Mesothelial cell of epicardium (in vitro differentiated cells): ENCODE measurements around the gene QKI. TPM values are rescaled to one million over a fixed set of nuclear protein-coding genes. Genes with fewer than 3 reads are reported as not detected.

ENCODE experiments used
- DNase-seq, 2 experiments: peaks; one replicate each; pipeline ENCODE4 v3.0.0; 2021; ENCODE audit warnings: low spot score in 2 of 2; ENCODE audit not compliant: unreplicated experiment in 2 of 2
- H3K27ac Mint-ChIP-seq: 2 replicates; pipeline ENCODE4 v1.8.0; 2021; ENCODE audit warnings: mixed read lengths
- H3K27me3 Mint-ChIP-seq: 2 replicates; pipeline ENCODE4 v1.8.0; 2021; ENCODE audit warnings: low read depth, mixed read lengths
- H3K36me3 Mint-ChIP-seq: 2 replicates; pipeline ENCODE4 v1.8.0; 2021; ENCODE audit warnings: mixed read lengths
- H3K4me1 Mint-ChIP-seq: 2 replicates; pipeline ENCODE4 v1.8.0; 2021; ENCODE audit warnings: mixed read lengths
- H3K4me3 Mint-ChIP-seq: 2 replicates; pipeline ENCODE4 v1.8.0; 2021; ENCODE audit warnings: mild to moderate bottlenecking, moderate library complexity, mixed read lengths
- H3K9me3 Mint-ChIP-seq: 2 replicates; pipeline ENCODE4 v1.8.0; 2021; ENCODE audit warnings: mixed read lengths
- CTCF ChIP-seq: fragments of 200-600 bp; sonication (generic); IDR thresholded peaks from one replicate; pipeline ENCODE4 v1.5.0; 2021; ENCODE audit warnings: antibody characterized with exemption; ENCODE audit not compliant: unreplicated experiment
- total RNA-seq: library from RNA; stranded (reverse); gene quantifications from 3 replicates; pipeline ENCODE4 v1.2.1, GENCODE V29; 2021

QKI gene
- total RNA-seq, 1 donor from 2014 or later = 133 TPM

- DNase-seq = no peak
- Mint-ChIP-seq H3K27me3 (no peaks in the 10 kb centered on the region), H3K4me3 (no peak overlapping the region), H3K27ac (no peak overlapping the region), H3K4me1 (peaks cover 5% of the 10 kb centered on the region), H3K36me3 (peaks cover 37% of the 10 kb centered on the region), H3K9me3 (peaks cover 5% of the 10 kb centered on the region)
- TF ChIP-seq CTCF = no peak
Measured at GRCh38 chr6:163483107-163483506, 68.6 kb downstream of the QKI start.

GRCh38 chr6:163485388-163485851 is 70.9 kb downstream of the QKI start:
- H3K27me3 Mint-ChIP-seq = no peaks in the 10 kb centered on the region
- H3K4me1 Mint-ChIP-seq = peaks cover 9% of the 10 kb centered on the region
- H3K9me3 Mint-ChIP-seq = peaks cover 5% of the 10 kb centered on the region
- no peak for DNase-seq
- peaks cover 25% of the 10 kb centered on the region for H3K36me3 Mint-ChIP-seq
- TF ChIP-seq CTCF = no peak
- no peak overlapping the region for H3K27ac Mint-ChIP-seq
- no peak overlapping the region for H3K4me3 Mint-ChIP-seq

- Mint-ChIP-seq H3K36me3 (peaks cover 18% of the 10 kb centered on the region), H3K4me3 (no peak overlapping the region), H3K27me3 (no peaks in the 10 kb centered on the region), H3K27ac (no peak overlapping the region), H3K9me3 (peaks cover 5% of the 10 kb centered on the region), H3K4me1 (peaks cover 17% of the 10 kb centered on the region)
- no peak for DNase-seq
- TF ChIP-seq CTCF = no peak
Measured at GRCh38 chr6:163486821-163487220, 72.3 kb downstream of the QKI start.

GRCh38 chr6:163487606-163488005 is 73.1 kb downstream of the QKI start:
- peaks cover 17% of the 10 kb centered on the region for H3K4me1 Mint-ChIP-seq
- H3K4me3 Mint-ChIP-seq = no peak overlapping the region
- no peaks in the 10 kb centered on the region for H3K27me3 Mint-ChIP-seq
- H3K36me3 Mint-ChIP-seq = peaks cover 14% of the 10 kb centered on the region
- DNase-seq = no peak
- no peak for TF ChIP-seq CTCF
- H3K27ac Mint-ChIP-seq = no peak overlapping the region
- peaks cover 5% of the 10 kb centered on the region for H3K9me3 Mint-ChIP-seq

GRCh38 chr6:163489584-163489983 is 75.1 kb downstream of the QKI start:
- H3K4me1 Mint-ChIP-seq = peaks cover 17% of the 10 kb centered on the region
- peaks cover 5% of the 10 kb centered on the region for H3K36me3 Mint-ChIP-seq
- no peak overlapping the region for H3K27ac Mint-ChIP-seq
- no peaks in the 10 kb centered on the region for H3K27me3 Mint-ChIP-seq
- H3K4me3 Mint-ChIP-seq = no peak overlapping the region
- no peak for DNase-seq
- peaks cover 5% of the 10 kb centered on the region for H3K9me3 Mint-ChIP-seq
- no peak for TF ChIP-seq CTCF

- H3K4me1 Mint-ChIP-seq = peaks cover 17% of the 10 kb centered on the region
- no peaks in the 10 kb centered on the region for H3K9me3 Mint-ChIP-seq
- no peak for TF ChIP-seq CTCF
- H3K4me3 Mint-ChIP-seq = no peak overlapping the region
- no peaks in the 10 kb centered on the region for H3K36me3 Mint-ChIP-seq
- peak overlapping the region; percentile 81 for H3K27ac Mint-ChIP-seq
- no peaks in the 10 kb centered on the region for H3K27me3 Mint-ChIP-seq
- DNase-seq = no peak
Measured at GRCh38 chr6:163490826-163491577, 76.5 kb downstream of the QKI start.
